ENCODE data around the gene PTPRU.

GRCh38 chr1:29243023-29243870 lies 6.9 kb downstream of the PTPRU start:
- TF ChIP-seq, protein P1, sequence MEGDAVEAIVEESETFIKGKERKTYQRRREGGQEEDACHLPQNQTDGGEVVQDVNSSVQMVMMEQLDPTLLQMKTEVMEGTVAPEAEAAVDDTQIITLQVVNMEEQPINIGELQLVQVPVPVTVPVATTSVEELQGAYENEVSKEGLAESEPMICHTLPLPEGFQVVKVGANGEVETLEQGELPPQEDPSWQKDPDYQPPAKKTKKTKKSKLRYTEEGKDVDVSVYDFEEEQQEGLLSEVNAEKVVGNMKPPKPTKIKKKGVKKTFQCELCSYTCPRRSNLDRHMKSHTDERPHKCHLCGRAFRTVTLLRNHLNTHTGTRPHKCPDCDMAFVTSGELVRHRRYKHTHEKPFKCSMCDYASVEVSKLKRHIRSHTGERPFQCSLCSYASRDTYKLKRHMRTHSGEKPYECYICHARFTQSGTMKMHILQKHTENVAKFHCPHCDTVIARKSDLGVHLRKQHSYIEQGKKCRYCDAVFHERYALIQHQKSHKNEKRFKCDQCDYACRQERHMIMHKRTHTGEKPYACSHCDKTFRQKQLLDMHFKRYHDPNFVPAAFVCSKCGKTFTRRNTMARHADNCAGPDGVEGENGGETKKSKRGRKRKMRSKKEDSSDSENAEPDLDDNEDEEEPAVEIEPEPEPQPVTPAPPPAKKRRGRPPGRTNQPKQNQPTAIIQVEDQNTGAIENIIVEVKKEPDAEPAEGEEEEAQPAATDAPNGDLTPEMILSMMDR (IDR thresholded peaks at IDR 0.05) = no peak
- TF ChIP-seq ESRRA (IDR thresholded peaks at IDR 0.05; ENCODE audit: borderline replicate concordance, low read length) = no peak
- no peak for TF ChIP-seq JUN (IDR thresholded peaks at IDR 0.05)
- TF ChIP-seq E2F6 (IDR thresholded peaks at IDR 0.05; ENCODE audit: borderline replicate concordance, low read depth) = no peak
- no peak for TF ChIP-seq POLR2A (IDR thresholded peaks at IDR 0.05; ENCODE audit: low read length)
- no peak for TF ChIP-seq NR3C1 (IDR thresholded peaks at IDR 0.05)
- no peak for TF ChIP-seq SMC3 (IDR thresholded peaks at IDR 0.05)
- no peak for TF ChIP-seq EP300 (IDR thresholded peaks at IDR 0.05)
- no peak for TF ChIP-seq USF2 (IDR thresholded peaks at IDR 0.05)
- TF ChIP-seq KDM5A (IDR thresholded peaks at IDR 0.05) = no peak
- no peak for TF ChIP-seq CEBPB (IDR thresholded peaks at IDR 0.05)
- TF ChIP-seq, protein P2, sequence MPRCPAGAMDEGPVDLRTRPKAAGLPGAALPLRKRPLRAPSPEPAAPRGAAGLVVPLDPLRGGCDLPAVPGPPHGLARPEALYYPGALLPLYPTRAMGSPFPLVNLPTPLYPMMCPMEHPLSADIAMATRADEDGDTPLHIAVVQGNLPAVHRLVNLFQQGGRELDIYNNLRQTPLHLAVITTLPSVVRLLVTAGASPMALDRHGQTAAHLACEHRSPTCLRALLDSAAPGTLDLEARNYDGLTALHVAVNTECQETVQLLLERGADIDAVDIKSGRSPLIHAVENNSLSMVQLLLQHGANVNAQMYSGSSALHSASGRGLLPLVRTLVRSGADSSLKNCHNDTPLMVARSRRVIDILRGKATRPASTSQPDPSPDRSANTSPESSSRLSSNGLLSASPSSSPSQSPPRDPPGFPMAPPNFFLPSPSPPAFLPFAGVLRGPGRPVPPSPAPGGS (IDR thresholded peaks at IDR 0.05) = no peak
- no peak for TF ChIP-seq CHD2 (IDR thresholded peaks at IDR 0.05; ENCODE audit: low read length, partially characterized antibody)
- no peak for TF ChIP-seq GATA3 (IDR thresholded peaks at IDR 0.05; ENCODE audit: borderline replicate concordance)
